ENCODE measurements around the gene SMARCB1. TPM values are rescaled to one million over a fixed set of nuclear protein-coding genes. Genes with fewer than 3 reads are reported as not detected.

The SMARCB1 gene
- polyA plus RNA-seq (ENCODE audit: insufficient read length) = 79.3 TPM

- peak; percentile 94 for DNase-seq
Observed at GRCh38 chr22:23786752-23787599, at the start of gene SMARCB1. Gene SMARCB1, plus strand, starts transcription at chr22:23786966. Its CDS starts 204 bp downstream, at chr22:23787170.

GRCh38 chr22:23737696-23738095 lies 49.1 kb upstream of the SMARCB1 start:
- DNase-seq = no peak

DNA sequence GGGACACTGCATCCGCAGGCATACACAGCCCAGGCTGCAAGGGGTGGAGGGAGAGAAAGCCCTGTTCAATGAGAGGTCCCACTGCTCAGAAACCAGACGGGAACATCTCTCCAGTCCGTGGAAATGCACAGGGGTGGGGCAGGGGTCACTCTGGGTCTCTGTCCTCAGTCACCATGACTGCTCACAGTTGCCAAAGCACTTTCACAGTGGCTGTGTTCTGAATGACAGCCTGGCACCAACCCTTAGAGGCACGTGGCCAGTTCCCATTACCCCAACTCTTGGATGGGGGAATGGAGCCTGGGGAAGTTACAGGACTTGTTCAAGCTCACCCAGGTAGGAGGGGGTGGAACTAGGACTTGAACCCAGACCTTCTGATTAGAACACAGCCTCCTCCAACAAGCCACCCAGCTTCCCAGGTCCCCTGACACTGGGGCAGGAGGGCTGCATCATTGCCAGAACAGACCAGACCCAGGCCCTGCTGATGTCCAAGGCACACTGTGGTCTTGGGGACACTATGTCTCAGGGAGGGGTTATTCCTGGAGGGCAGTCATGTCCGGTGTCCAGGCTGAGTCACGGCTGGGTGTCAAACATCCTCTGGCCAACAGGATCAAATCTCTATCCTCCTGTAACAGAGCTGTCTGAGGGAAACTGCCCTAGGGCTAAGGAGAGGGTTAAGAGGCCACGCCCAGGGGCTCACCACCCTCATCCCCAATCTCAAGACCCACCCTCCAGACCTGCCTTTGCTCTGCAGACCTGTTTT lies 44.1 kb upstream of the SMARCB1 start:
- no peak for DNase-seq

GRCh38 chr22:23743303-23743705 lies 43.5 kb upstream of the SMARCB1 start:
- DNase-seq = peak; percentile 77

GRCh38 chr22:23744001-23744400 lies 42.8 kb upstream of the SMARCB1 start:
- no peak for DNase-seq

GRCh38 chr22:23744485-23744884 lies 42.3 kb upstream of the SMARCB1 start:
- DNase-seq = no peak

DNA sequence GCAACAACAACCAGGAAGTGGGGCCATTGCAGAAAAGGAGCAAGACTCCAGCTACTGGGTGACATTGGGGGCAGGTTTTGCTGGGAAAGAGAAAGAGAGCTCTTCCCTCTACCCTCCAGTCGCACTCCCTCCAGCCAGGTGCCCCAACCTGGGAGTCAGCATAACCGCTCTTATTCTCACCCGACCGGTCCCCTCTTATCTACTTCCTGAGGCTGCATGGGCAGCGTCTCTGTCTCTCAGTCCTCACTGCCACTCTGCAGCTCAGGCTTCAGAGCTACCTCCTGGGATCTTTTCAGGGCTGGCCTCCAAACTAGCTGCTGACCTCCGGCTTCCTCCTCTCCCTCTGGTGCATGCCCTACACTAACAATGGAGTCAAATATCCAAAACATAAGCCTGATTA lies 41.0 kb upstream of the SMARCB1 start:
- DNase-seq = no peak

DNA sequence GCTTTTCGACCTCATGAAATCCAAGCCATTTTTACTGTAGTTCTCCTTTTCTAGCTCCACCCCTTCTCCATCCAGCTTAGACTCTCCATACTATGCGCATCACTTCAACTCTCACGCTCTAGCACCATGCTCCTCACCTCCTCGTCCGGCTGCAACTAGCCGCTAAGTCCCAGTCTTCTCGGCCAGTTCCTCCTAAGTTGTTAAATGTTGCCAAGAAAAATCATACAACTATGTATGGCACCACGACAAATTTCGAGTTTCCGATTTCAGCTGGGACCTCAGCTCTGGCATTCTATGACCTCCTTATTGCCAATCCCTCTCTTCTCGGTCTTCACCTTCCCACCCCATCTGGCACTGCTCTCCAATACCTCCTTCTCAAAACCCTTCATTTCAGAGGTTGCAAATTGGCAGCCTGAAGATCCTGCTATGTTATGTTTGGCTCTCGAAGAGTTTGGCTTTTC lies 36.9 kb upstream of the SMARCB1 start:
- DNase-seq = peak; percentile 72

GRCh38 chr22:23750367-23750713 lies 36.4 kb upstream of the SMARCB1 start:
- no peak for DNase-seq

- DNase-seq = peak; percentile 91
Observed at GRCh38 chr22:23750714-23751440, 35.9 kb upstream of the SMARCB1 start, which contains the start of gene ZNF70. Gene ZNF70, minus strand, starts transcription at chr22:23751112. Its CDS starts 5,972 bp downstream, at chr22:23745140.

DNA sequence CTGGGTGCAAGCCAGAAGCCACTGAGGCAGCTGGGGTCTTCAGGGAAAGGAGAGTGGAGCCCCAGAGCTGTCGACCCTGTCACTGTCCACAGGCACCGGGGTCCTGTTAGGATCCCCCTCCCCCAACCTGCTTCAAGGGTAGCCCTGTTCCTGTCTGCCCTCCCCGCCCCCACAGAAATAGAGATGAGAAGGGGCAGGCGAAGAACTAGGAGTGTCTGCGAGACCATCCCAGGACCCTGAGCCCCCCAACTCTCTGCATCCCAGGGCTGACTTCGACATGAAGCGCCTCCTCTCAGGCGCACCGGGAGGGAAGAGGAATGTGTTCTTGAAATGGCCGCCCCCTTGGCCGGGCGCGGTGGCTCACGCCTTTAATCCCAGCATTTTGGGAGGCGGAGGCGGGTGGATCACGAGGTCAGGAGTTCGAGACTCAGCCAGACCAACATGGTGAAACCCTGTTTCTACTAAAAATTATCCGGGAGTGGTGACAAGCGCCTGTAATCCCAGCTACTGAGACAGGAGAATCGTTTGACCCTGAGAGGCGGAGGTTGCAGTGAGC lies 35.2 kb upstream of the SMARCB1 start:
- no peak for DNase-seq

GRCh38 chr22:23752090-23752691 lies 34.6 kb upstream of the SMARCB1 start:
- no peak for DNase-seq

GRCh38 chr22:23752750-23753149 lies 34.0 kb upstream of the SMARCB1 start:
- no peak for DNase-seq

- no peak for DNase-seq
Observed at GRCh38 chr22:23753385-23753784, 33.4 kb upstream of the SMARCB1 start.

DNA sequence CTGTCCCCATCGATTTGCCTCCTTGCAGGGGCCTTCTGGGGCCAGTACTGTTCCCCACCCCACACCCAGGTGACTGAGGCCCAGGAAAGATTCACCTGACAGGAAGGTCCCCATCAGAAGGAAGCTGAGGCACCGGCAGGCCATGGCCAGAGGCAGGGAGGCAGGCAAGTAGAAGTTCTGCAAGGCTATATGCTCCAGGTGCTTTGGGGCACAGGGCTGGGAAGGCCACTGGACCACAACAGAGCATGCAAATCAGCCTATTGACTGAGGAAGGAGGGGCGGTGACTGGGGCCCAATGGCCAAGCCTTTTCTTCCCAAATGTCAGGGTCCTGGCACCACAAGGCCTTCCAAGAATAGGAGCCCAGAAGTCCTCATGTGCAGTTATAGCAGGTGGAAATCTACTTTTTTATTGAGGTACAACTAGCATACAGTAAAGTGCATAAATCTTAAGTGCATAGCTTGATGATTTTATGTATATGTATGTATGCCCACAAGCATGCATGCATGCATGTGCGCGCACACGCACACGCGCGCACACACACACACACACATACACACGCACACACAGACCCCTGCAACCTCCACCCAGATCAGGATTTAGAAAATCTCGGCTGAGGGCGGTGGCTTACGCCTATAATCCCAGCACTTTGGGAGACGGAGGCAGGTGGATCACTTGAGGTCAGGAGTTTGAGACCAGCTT lies 32.4 kb upstream of the SMARCB1 start, which contains the start of gene VPREB3:
Gene VPREB3 (minus strand): TSS at position 206 of the 700 bp plus-strand sequence. CDS start 62 bp downstream, at position 144.
- DNase-seq = no peak

- DNase-seq = no peak
Observed at GRCh38 chr22:23754980-23755636, 31.7 kb upstream of the SMARCB1 start.

- DNase-seq = no peak
Observed at GRCh38 chr22:23755711-23756110, 31.1 kb upstream of the SMARCB1 start.

- DNase-seq = no peak
Observed at GRCh38 chr22:23756891-23757290, 29.9 kb upstream of the SMARCB1 start.

DNA sequence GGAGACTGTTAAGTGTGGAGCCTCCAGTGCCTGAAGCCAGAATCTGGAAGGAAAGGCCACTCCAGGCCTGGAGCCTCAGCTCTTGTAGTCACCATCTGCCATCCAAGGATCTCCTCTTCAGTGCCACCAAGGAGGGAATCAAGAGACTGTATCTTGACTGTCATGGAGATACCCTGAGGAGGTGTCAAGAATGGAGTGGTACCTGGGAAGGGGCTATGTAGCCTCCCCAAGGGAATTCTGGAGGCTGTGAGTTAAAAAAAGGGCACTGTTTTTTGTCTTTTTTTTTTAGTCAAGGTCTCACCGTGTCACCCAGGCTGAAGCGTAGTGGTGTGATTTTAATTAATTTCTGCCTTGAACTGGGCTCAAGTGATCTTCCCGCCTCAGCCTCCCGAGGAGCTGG lies 27.2 kb upstream of the SMARCB1 start:
- DNase-seq = no peak

- no peak for DNase-seq
Observed at GRCh38 chr22:23760056-23760455, 26.7 kb upstream of the SMARCB1 start.

Data from hindlimb muscle (tissue), 1 donor.